ENCODE results near the gene LIMD2. TPM values are rescaled to one million over a fixed set of nuclear protein-coding genes. Genes with fewer than 3 reads are reported as not detected.

LIMD2 gene
- total RNA-seq, 1 experiment from 2014 or later, result 119 TPM

DNA sequence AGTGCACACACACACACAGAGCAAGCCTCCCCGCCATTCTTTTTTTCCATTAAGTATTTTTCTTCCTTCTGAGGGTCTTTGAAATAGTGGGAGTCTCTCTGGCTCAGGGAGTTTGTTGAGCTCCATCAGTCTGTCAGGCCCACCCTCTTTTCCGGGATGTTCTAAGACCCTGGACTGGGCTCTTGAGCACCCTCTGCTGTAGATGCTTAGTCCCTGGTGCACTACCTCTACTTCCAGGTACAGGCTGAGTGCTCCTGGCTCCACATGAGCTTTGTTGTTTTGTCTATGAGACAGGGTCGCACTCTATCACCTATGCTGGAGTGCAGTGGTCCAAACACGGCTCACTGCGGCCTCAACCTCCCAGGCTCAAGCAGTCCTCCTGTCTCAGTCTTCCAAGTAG is 20.7 kb downstream of the LIMD2 start:
- POLR2A ChIA-PET (ENCODE audit: low non-redundant PET), result no interaction called here
- no peaks in the 10 kb centered on the region for H3K27me3 ChIP-seq (replicated peaks; ENCODE audit: insufficient read depth, low read depth, low read length, poor library complexity)
- H3K27ac ChIP-seq (ENCODE audit: low read depth, low read length, poor library complexity, severe bottlenecking), result no peak overlapping the region
- no peaks in the 10 kb centered on the region for H3K9me3 ChIP-seq (ENCODE audit: low read depth, low read length, poor library complexity, severe bottlenecking)
- DNase-seq (ENCODE audit: low spot score), result no peak
- no peak for TF ChIP-seq EZH2 (IDR thresholded peaks at IDR 0.05; ENCODE audit: borderline replicate concordance, low read depth, low read length, poor library complexity, severe bottlenecking)
- TF ChIP-seq, protein P1, sequence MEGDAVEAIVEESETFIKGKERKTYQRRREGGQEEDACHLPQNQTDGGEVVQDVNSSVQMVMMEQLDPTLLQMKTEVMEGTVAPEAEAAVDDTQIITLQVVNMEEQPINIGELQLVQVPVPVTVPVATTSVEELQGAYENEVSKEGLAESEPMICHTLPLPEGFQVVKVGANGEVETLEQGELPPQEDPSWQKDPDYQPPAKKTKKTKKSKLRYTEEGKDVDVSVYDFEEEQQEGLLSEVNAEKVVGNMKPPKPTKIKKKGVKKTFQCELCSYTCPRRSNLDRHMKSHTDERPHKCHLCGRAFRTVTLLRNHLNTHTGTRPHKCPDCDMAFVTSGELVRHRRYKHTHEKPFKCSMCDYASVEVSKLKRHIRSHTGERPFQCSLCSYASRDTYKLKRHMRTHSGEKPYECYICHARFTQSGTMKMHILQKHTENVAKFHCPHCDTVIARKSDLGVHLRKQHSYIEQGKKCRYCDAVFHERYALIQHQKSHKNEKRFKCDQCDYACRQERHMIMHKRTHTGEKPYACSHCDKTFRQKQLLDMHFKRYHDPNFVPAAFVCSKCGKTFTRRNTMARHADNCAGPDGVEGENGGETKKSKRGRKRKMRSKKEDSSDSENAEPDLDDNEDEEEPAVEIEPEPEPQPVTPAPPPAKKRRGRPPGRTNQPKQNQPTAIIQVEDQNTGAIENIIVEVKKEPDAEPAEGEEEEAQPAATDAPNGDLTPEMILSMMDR (conservative IDR thresholded peaks at IDR 0.05; ENCODE audit: low read depth, low read length), result peak; percentile 24; the same call in 1 of the 2 replicates
- CTCF ChIA-PET, result no interaction called here
- H3K36me3 ChIP-seq (ENCODE audit: insufficient read depth, low read length, poor library complexity, severe bottlenecking), result no peaks in the 10 kb centered on the region
- BruUV-seq (replicated peaks), result no TSS peak
- H3K4me1 ChIP-seq (ENCODE audit: insufficient read depth, low read length, poor library complexity, severe bottlenecking), result peaks cover 36% of the 10 kb centered on the region
- no peak overlapping the region for H3K4me3 ChIP-seq (ENCODE audit: low read depth, low read length, poor library complexity, severe bottlenecking)
- intact Hi-C loops (cut with micrococcal nuclease; ENCODE audit: unreplicated experiment), result loop anchor here (5.0 kb wide), 1 partner anchor 57 kb away; the partner anchor contains the start of gene MAP3K3

DNA sequence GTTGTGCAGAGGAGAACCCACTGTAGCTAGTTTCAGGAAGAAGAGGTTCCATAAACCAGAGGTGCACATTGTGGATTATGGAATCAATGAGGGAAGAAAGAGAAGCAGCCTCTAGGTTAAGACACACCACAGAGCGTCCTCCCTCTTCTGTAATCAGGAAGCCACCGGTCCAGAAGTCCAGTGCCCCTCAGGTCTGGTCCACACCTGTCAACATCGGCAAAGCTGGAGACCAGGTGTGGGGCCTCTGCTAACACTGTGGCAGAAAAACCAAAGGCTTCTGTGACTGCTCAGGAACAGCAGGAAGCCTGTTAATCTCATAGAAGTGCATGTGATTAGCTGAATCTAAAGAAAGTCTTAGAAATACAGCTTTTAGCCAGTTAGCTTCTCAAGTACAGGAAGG is 23.3 kb downstream of the LIMD2 start:
- TF ChIP-seq EZH2 (IDR thresholded peaks at IDR 0.05; ENCODE audit: borderline replicate concordance, low read depth, low read length, poor library complexity, severe bottlenecking), result no peak
- TF ChIP-seq, protein P1 (conservative IDR thresholded peaks at IDR 0.05; ENCODE audit: low read depth, low read length), result no peak
- H3K27ac ChIP-seq (ENCODE audit: low read depth, low read length, poor library complexity, severe bottlenecking), result peak overlapping the region; percentile 78
- H3K4me1 ChIP-seq (ENCODE audit: insufficient read depth, low read length, poor library complexity, severe bottlenecking), result peaks cover 36% of the 10 kb centered on the region
- POLR2A ChIA-PET (ENCODE audit: low non-redundant PET), result interaction anchor here (0.5 to 0.8 kb wide), 3 partner anchors 63 to 1220 kb away, joined by 3 to 4 read pairs (median 3); no protein-coding TSS in a partner anchor
- CTCF ChIA-PET, result interaction anchor here (1.0 kb wide), 1 partner anchor 22 kb away, joined by 3 read pairs; no protein-coding TSS in a partner anchor
- H3K36me3 ChIP-seq (ENCODE audit: insufficient read depth, low read length, poor library complexity, severe bottlenecking), result no peaks in the 10 kb centered on the region
- no TSS peak for BruUV-seq (replicated peaks)
- intact Hi-C loops (cut with micrococcal nuclease; ENCODE audit: unreplicated experiment), result loop anchor here (5.0 kb wide), 1 partner anchor 54 kb away; the partner anchor contains the start of gene MAP3K3
- no peak overlapping the region for H3K4me3 ChIP-seq (ENCODE audit: low read depth, low read length, poor library complexity, severe bottlenecking)
- DNase-seq (ENCODE audit: low spot score), result peak; percentile 82
- H3K9me3 ChIP-seq (ENCODE audit: low read depth, low read length, poor library complexity, severe bottlenecking), result no peaks in the 10 kb centered on the region
- no peaks in the 10 kb centered on the region for H3K27me3 ChIP-seq (replicated peaks; ENCODE audit: insufficient read depth, low read depth, low read length, poor library complexity)

DNA sequence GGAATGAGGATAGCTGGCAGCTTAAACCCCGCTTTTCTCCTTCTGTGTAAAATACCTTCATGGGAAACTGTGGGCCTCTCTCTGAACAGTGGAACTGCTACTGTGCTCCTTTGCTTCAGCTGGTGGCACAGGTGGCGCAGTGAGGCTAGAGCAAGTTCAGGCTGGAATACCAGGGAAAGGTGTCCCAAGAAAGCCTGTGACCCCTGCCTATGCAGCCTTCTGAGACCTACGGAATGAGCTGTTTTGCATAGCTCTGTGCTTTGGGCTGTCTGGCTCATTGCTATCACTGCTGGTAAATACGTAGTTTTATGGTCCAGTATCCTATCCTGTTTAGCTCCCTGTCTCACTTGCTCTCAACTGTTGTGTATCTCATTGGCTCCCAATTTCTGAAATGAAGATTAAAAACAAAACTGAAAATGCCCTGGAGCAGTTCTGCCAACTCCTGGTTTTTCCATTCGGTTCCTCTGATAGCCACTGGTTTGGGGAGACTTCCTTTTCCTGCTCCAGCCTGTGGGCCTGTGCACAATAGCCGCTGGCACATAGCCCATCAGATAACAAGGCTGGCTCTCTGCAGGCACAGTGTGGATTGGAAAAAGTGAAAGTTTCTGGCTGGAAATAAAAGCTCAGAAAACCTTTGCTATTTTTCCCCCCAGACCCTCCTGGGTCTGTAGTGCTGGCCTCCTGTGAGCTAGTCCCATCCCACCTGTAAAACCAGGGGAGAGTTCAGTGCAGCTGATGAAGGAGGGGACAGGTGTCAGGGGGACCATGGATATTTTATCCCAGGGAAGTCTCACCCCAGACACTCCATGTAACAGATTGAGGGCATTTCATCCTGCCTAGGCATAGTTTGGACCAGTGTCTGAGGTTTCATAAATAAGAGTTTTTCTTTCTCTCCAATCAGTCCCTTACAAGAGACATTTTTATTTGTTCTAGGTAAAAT is 24.0 kb downstream of the LIMD2 start:
- intact Hi-C loops (cut with micrococcal nuclease; ENCODE audit: unreplicated experiment), result loop anchor here (5.0 kb wide), 1 partner anchor 54 kb away; the partner anchor contains the start of gene MAP3K3
- no peak overlapping the region for H3K4me3 ChIP-seq (ENCODE audit: low read depth, low read length, poor library complexity, severe bottlenecking)
- CTCF ChIA-PET, result interaction anchor here (1.0 to 2.1 kb wide), 2 partner anchors 23 to 250 kb away, joined by 3 to 6 read pairs; no protein-coding TSS in a partner anchor

More for the DNA sequence above, 24.0 kb downstream of the LIMD2 start:
- peak; percentile 90 for DNase-seq (ENCODE audit: low spot score)
- H3K27me3 ChIP-seq (replicated peaks; ENCODE audit: insufficient read depth, low read depth, low read length, poor library complexity), result no peaks in the 10 kb centered on the region
- BruUV-seq (replicated peaks), result no TSS peak
- peaks cover 36% of the 10 kb centered on the region for H3K4me1 ChIP-seq (ENCODE audit: insufficient read depth, low read length, poor library complexity, severe bottlenecking)
- POLR2A ChIA-PET (ENCODE audit: low non-redundant PET), result interaction anchor here (0.5 to 0.7 kb wide), 2 partner anchors 64 to 1219 kb away, joined by 3 to 4 read pairs; no protein-coding TSS in a partner anchor
- TF ChIP-seq, protein P1 (conservative IDR thresholded peaks at IDR 0.05; ENCODE audit: low read depth, low read length), result no peak
- TF ChIP-seq EZH2 (IDR thresholded peaks at IDR 0.05; ENCODE audit: borderline replicate concordance, low read depth, low read length, poor library complexity, severe bottlenecking), result no peak
- no peaks in the 10 kb centered on the region for H3K36me3 ChIP-seq (ENCODE audit: insufficient read depth, low read length, poor library complexity, severe bottlenecking)
- no peaks in the 10 kb centered on the region for H3K9me3 ChIP-seq (ENCODE audit: low read depth, low read length, poor library complexity, severe bottlenecking)
- H3K27ac ChIP-seq (ENCODE audit: low read depth, low read length, poor library complexity, severe bottlenecking), result peak overlapping the region; percentile 78

All from A673 (cell line).